GM21381 (cell line): ENCODE results near the gene NLN.
"Not testable (repeated sequence)": the region's sequence is repeated elsewhere in the genome, so short reads cannot be mapped to it uniquely, and the experiment has no call there.

Source experiments
- ATAC-seq: cut with Tn5 transposase; IDR thresholded peaks from one replicate; pipeline ENCODE4 v1.9.1; 2021; ENCODE audit warnings: mild to moderate bottlenecking, moderate library complexity; ENCODE audit not compliant: unreplicated experiment

NLN gene

DNA sequence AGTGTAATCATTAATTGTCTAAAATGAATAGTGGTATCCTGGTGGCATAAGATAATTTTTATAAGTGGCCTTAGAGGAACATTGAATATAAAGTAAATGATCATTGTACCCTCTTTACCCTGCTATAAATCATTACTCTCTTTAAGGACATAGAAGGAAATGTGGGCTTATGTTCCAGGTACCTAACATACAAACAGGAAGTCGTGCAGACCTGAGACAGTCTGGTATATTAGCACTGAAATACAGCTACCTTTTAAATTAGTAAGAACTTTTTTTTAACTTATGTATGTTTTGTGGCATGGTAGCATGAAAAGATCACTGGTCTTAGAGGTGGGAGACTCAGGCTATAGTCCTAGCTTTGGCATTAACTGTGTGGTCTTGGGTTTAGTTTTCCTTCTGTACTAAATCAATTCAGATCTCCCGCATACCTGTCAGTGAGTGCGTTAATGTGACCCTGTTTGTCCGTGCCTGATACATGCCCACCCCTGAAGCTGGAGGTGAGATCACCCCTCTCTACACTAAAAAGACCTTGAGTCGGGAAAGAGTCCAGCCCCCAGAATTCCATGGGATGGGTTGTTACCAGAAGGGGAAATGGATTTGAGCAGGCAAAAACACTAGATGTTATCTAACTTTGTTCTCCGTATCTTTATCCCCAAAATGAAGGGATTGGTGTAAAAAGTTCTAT, 145.0 kb downstream of the NLN start:
- ATAC-seq = no peak

DNA sequence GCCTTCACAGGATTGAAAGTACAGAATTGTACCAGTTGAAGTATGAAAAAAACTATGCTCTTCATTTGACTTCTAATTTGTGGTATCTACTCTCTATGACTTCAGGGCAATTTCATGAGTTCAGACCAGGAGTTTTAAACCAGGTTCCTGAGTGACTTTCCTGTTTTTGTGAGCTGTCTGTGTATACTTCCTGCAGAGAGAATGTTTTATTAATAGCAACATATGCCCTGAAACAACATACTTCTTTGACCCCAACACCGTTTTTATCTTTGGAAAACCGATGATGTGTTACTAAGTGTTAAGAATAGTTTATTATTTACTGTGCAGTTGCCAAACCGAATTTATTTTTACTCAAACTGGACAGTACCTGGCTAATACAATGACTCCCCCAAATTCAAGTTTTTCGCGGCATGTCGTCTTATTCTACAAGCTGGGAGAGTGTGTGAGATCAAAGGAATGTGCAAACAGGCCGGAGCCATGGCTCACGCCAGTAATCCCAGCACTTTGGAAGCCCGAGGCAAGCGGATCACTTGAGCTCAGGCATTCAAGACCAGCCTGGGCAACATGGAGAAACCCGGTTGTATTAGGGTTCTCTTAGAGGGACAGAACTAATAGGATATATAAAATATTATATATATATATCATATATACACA, 145.7 kb downstream of the NLN start:
- no peak for ATAC-seq

DNA sequence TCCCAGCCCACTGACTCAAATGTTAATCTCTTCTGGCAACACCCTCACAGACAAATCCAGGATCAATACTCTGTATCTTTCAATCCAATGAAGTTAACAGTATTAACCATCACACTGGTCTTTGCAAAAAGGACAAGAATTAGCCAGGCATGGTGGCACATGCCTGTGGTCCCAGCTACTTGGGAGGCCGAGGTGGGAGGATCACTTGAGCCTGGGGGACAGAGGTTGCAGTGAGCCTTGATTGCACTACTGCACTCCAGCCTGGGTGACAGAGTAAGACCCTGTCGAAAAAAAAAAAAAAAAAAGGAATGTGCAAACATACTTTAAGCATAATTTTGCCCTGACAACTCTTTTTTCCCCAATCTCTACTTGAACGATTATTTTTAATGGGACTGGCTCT, 146.5 kb downstream of the NLN start:
- ATAC-seq = no peak

DNA sequence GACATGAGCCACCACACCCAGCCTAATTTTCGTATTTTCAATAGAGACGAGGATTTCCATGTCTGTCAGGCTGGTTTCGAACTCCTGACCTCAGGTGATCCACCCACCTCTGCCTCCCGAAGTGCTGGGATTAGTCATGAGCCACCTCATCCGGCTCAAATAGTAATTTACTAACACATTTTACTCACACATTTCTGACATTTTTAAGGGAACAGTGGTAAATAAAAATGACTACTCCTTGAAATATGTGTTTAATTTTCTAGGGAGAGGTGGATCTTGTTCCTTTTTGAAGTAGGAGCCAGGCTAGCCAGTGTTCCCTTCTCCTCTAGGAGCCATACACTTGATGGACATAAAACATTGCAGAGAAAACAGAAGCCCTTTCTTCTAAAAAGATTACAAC, 149.2 kb downstream of the NLN start:
- ATAC-seq = no peak

DNA sequence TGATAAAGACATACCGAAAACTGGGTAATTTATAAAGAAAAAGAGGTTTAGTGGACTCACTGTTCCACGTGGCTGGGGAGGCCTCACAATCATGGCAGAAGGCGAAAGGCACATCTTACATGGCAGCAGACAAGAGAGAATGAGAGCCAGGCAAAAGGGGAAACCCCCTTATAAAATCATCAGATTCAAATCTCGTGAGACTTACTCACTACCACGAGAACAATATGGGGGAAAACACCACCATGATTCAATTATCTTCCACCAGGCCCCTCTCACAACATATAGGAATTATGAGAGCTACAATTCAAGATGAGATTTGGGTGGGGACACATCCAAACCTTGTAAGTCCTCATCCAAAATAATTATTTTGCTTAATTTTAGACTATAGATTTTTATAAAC, 149.8 kb downstream of the NLN start:
- not testable (repeated sequence) for ATAC-seq

DNA sequence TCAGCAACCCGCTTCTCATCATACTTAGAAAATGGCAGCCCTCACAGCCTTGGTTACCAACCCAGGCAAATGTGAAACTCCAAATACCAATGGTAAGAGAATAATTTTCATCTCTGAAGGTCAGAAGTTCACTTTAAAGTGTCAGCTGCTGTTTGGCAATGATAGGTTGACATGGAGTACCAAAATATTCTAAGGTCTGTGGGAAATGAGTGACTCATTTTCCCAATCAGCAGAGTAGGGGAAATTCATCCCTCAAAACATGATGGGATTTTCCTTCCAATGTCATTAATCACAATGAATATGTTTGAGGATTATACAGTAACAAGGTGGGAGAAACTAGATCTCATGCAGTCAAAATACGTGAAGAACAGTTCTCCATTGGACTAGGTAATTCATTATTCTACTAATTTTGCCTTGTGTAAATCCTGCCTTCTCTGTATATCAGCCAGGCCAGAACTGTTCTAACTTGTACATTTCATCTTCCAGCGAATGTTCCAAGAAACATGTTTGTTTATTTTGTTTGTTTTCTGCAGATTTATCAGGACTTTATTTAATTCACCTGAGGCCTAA, 151.3 kb downstream of the NLN start:
- no peak for ATAC-seq

DNA sequence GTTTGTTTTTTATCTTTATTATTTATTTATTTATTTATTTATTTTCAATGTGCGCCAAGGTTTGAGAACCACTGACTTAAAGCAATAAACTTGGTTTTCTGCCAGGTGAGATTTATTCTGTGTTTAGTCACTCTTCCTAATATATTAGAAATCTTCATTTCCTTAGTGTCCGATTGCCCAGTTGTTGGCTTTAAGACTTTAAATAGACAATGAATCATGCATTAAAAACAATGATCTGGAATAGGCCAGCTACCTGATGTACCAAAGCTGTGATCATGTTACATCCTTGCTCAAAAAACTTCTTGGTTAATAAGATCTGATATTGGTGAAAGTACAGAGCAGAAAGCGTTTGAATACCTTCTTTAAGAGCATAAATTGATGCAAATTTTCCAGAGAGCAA, 152.2 kb downstream of the NLN start:
- no peak for ATAC-seq

DNA sequence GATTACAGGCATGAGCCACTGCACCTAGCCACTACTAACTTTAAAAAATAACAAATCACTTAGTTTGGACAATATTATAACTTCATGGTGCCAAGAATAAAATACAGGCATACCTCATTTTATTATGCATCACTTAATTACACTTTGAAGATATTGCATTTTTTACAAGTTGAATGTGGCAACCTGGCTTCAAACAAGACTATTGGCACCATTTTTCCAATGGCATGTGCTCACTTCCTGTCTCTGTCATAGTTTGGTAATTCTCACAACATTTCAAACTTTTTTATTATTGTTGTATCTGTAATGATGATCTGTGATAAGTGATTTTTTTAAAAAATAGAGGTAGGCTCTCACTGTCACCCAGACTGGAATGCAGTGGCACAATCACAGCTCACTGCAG, 154.5 kb downstream of the NLN start:
- ATAC-seq = no peak

DNA sequence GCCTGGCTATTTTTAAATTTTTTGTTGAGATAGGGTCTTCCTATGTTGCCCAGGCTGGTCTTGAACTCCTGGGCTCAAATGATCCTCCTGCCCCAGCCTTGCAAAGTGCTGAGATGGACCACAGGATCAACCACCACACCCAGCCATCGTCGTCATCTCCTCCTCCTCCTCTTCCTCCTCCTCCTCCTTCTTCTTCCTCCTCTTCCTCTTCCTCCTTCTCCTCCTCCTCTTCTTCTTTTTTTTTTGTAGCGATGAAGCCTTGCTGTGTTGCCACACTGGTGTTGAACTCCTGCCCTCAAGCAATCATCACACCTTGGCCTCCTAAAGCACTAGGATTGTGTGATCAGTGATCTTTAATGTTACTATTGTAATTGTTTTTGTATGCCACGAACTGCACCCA, 155.0 kb downstream of the NLN start:
- no peak for ATAC-seq
